Sigmoid colon (tissue), 7 donors: Measurements from ENCODE around the gene MYO1F. TPM values are rescaled to one million over a fixed set of nuclear protein-coding genes. Genes with fewer than 3 reads are reported as not detected.

Experiments used
- DNase-seq: peaks from one replicate; pipeline ENCODE4 v3.0.0-alpha.2; 2019
- H3K27ac ChIP-seq, 4 donors: fragments of 200-600 bp; sonication (generic); one replicate each; pipeline ENCODE4 v1.5.1; 2016 to 2019; ENCODE audit warnings: mild to moderate bottlenecking in 1 of 4
- H3K27me3 ChIP-seq, 3 donors: fragments of 200-600 bp; sonication (generic); one replicate each; pipeline ENCODE4 v1.5.1; 2019; ENCODE audit warnings: mild to moderate bottlenecking in 1 of 3
- H3K36me3 ChIP-seq, 4 donors: fragments of 200-600 bp; sonication (generic); one replicate each; pipeline ENCODE4 v1.5.1; 2016 to 2019
- H3K4me1 ChIP-seq, 4 donors: fragments of 200-600 bp; sonication (generic); one replicate each; pipeline ENCODE4 v1.5.1; 2017 to 2019
- H3K4me3 ChIP-seq, 4 donors: fragments of 200-600 bp; sonication (generic); one replicate each; pipeline ENCODE4 v1.5.1; 2017 to 2019; ENCODE audit warnings: mild to moderate bottlenecking in 2 of 4, moderate library complexity in 1 of 4
- H3K9me3 ChIP-seq, 4 donors: fragments of 200-600 bp in 3 of 4; sonication (generic) in 3 of 4; one replicate each; pipeline versions ENCODE4 v1.5.1 to v1.6.1; 2013 to 2019
- CTCF ChIP-seq, 4 experiments: fragments of 450-650 bp in 3 of 4; fragments of 200-600 bp in 1 of 4; IDR thresholded peaks; one replicate each; pipeline ENCODE4 v1.5.1; 2016 to 2019; ENCODE audit warnings: antibody characterized with exemption in 4 of 4, mild to moderate bottlenecking in 3 of 4, moderate library complexity in 2 of 4
- EP300 ChIP-seq, 4 donors: sonication (generic); formaldehyde crosslinking; IDR thresholded peaks; one replicate each; pipeline ENCODE4 v1.6.1; 2017; ENCODE audit warnings: antibody characterized with exemption in 4 of 4
- POLR2A ChIP-seq, 2 donors: fragments of 450-650 bp; IDR thresholded peaks; one replicate each; pipeline ENCODE4 v1.6.1; 2016; ENCODE audit warnings: antibody characterized with exemption in 2 of 2, mild to moderate bottlenecking in 2 of 2, moderate library complexity in 2 of 2
- POLR2AphosphoS5 ChIP-seq, 4 donors: sonication (generic); formaldehyde crosslinking; IDR thresholded peaks; one replicate each; pipeline ENCODE4 v1.6.1; 2017; ENCODE audit warnings: antibody characterized with exemption in 4 of 4
- WGBS, 2 donors: extraction: QIAGEN DNeasy Blood & Tissue Kit; methylation state at CpG; one replicate each; pipeline ENCODE4 v1.1.7; 2013; 5-methylcytosine and 5-hydroxymethylcytosine counted together
- intact Hi-C: fragments of 100-400 bp; cut with DNase I; formaldehyde crosslinking; loops from one replicate; pipeline ENCODE4 v1.15.1; 2023
- polyA plus RNA-seq, 3 donors: library from polyadenylated mRNA; stranded (reverse); fragments of 200-250 nt; gene quantifications; one replicate each; pipeline ENCODE4 v1.2.3, GENCODE V29; 2013
- total RNA-seq, 4 donors: library from RNA; depleted of rRNA; stranded (reverse); fragments of >200 nt; gene quantifications; one replicate each; pipeline ENCODE4 v1.1.0, GENCODE V29; 2016
- donor health status: healthy with polysubstance abuse.
- donor health status: Bipolar disorder and iron deficiency.
- donor health status: healthy.

Gene MYO1F
- total and polyA plus RNA-seq, 7 donors: 6.6 to 19.4 (median 10.2) TPM

- no peaks in the 10 kb centered on the region for H3K27me3 ChIP-seq
- TF ChIP-seq POLR2AphosphoS5 (IDR thresholded peaks at IDR 0.05) (no peak), CTCF (IDR thresholded peaks at IDR 0.05) (no peak), POLR2A (IDR thresholded peaks at IDR 0.05) (no peak), EP300 (IDR thresholded peaks at IDR 0.05) (no peak)
- peaks cover 0 to 26% (median 22%) of the 10 kb centered on the region in 4 donors for H3K4me1 ChIP-seq
- intact Hi-C loops: no loop called here
- H3K36me3 ChIP-seq: no peaks in the 10 kb centered on the region
- 47 to 48% methylated on average over 5 of the region's 5 CpGs for WGBS, 2 donors
- H3K27ac ChIP-seq: peak overlapping the region in 2 of 4 donors; percentile 41 to 80
- no peak overlapping the region for H3K4me3 ChIP-seq
- no peak for DNase-seq
- H3K9me3 ChIP-seq: no peaks in the 10 kb centered on the region
These were observed 35.5 kb upstream of the MYO1F start for GRCh38 chr19:8612807-8613171.

- H3K9me3 ChIP-seq: no peaks in the 10 kb centered on the region
- 37 to 54% methylated on average over 12 of the region's 12 CpGs for WGBS, 2 donors
- H3K27ac ChIP-seq: peak overlapping the region; percentile 79 to 82 (median 80)
- H3K36me3 ChIP-seq: no peaks in the 10 kb centered on the region
- intact Hi-C loops: no loop called here
- peaks cover 0 to 30% (median 23%) of the 10 kb centered on the region in 4 donors for H3K4me1 ChIP-seq
- H3K27me3 ChIP-seq: no peaks in the 10 kb centered on the region
- no peak overlapping the region for H3K4me3 ChIP-seq
- TF ChIP-seq POLR2AphosphoS5 (IDR thresholded peaks at IDR 0.05): peak in 2 of 4 donors; percentile 14 to 31
- no peak for TF ChIP-seq POLR2A (IDR thresholded peaks at IDR 0.05)
- no peak for TF ChIP-seq CTCF (IDR thresholded peaks at IDR 0.05)
- TF ChIP-seq EP300 (IDR thresholded peaks at IDR 0.05): no peak
- DNase-seq: peak; percentile 85
These were observed 34.9 kb upstream of the MYO1F start for GRCh38 chr19:8611877-8612806.

- H3K4me3 ChIP-seq: no peak overlapping the region
- DNase-seq: no peak
- WGBS, 2 donors: 26 to 35% methylated on average over 18 of the region's 18 CpGs
These were observed 34.2 kb upstream of the MYO1F start for GRCh38 chr19:8611391-8611876.

GRCh38 chr19:8610936-8611300, 33.7 kb upstream of the MYO1F start:
- Histone ChIP-seq H3K27ac (peak overlapping the region; percentile 79 to 82 (median 80)), H3K27me3 (no peaks in the 10 kb centered on the region), H3K4me3 (peak overlapping the region; percentile 56 to 80 (median 64)), H3K4me1 (peaks cover 0 to 33% (median 24%) of the 10 kb centered on the region in 4 donors), H3K36me3 (no peaks in the 10 kb centered on the region), H3K9me3 (no peaks in the 10 kb centered on the region)
- 3 to 4% methylated on average over 9 of the region's 9 CpGs for WGBS, 2 donors
- DNase-seq: no peak
- intact Hi-C loops: no loop called here
- TF ChIP-seq POLR2A (IDR thresholded peaks at IDR 0.05) (no peak), EP300 (IDR thresholded peaks at IDR 0.05) (no peak), CTCF (IDR thresholded peaks at IDR 0.05) (no peak), POLR2AphosphoS5 (IDR thresholded peaks at IDR 0.05) (no peak)

More at GRCh38 chr19:8611391-8611876, 34.2 kb upstream of the MYO1F start:
- TF ChIP-seq POLR2AphosphoS5 (IDR thresholded peaks at IDR 0.05) (no peak), EP300 (IDR thresholded peaks at IDR 0.05) (no peak), CTCF (IDR thresholded peaks at IDR 0.05) (no peak), POLR2A (IDR thresholded peaks at IDR 0.05) (no peak)
- H3K36me3 ChIP-seq: no peaks in the 10 kb centered on the region
- H3K9me3 ChIP-seq: no peaks in the 10 kb centered on the region
- H3K4me1 ChIP-seq: peaks cover 0 to 33% (median 24%) of the 10 kb centered on the region in 4 donors
- intact Hi-C loops: no loop called here
- no peaks in the 10 kb centered on the region for H3K27me3 ChIP-seq
- H3K27ac ChIP-seq: peak overlapping the region; percentile 79 to 82 (median 80)
